ENCODE measurements around the gene POU5F1. TPM values are rescaled to one million over a fixed set of nuclear protein-coding genes. Genes with fewer than 3 reads are reported as not detected.
A peak's percentile ranks its signal among the peaks of the same experiment; 100 is the strongest.

Gene POU5F1
- total RNA-seq, 1 donor from 2014 or later, result 48.8 TPM

DNA sequence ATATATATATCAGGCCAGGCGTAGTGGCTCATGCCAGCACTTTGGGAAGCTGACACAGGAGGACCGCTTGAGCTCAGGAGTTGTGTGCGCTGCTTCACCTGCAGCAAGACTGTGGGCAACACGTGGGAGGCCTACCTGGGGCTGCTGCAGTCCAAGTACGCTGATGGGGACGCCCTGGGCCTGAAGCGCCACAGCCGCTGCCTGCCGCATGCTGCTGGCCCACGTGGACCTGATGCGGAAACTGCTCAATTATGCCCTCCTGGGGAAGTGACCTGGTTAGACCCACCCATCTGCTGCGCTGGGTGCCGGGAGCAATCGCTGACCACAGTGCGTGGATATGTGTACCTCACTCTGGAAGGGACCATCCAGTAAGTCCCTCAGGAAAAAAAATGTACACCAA lies 29.8 kb downstream of the POU5F1 start:
- Mint-ChIP-seq H3K27me3 (ENCODE audit: unreplicated experiment) (peaks cover 15% of the 10 kb centered on the region), H3K36me3 (ENCODE audit: unreplicated experiment) (no peaks in the 10 kb centered on the region), H3K27ac (ENCODE audit: unreplicated experiment) (no peak overlapping the region), H3K9me3 (ENCODE audit: unreplicated experiment) (peaks cover 17% of the 10 kb centered on the region), H3K4me3 (ENCODE audit: unreplicated experiment) (no peak overlapping the region), H3K4me1 (ENCODE audit: low read depth, unreplicated experiment) (peaks cover 30% of the 10 kb centered on the region)
- TF ChIP-seq, protein P1, sequence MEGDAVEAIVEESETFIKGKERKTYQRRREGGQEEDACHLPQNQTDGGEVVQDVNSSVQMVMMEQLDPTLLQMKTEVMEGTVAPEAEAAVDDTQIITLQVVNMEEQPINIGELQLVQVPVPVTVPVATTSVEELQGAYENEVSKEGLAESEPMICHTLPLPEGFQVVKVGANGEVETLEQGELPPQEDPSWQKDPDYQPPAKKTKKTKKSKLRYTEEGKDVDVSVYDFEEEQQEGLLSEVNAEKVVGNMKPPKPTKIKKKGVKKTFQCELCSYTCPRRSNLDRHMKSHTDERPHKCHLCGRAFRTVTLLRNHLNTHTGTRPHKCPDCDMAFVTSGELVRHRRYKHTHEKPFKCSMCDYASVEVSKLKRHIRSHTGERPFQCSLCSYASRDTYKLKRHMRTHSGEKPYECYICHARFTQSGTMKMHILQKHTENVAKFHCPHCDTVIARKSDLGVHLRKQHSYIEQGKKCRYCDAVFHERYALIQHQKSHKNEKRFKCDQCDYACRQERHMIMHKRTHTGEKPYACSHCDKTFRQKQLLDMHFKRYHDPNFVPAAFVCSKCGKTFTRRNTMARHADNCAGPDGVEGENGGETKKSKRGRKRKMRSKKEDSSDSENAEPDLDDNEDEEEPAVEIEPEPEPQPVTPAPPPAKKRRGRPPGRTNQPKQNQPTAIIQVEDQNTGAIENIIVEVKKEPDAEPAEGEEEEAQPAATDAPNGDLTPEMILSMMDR (IDR thresholded peaks at IDR 0.05; ENCODE audit: partially characterized antibody, unreplicated experiment), result no peak
- DNase-seq, result no peak

DNA sequence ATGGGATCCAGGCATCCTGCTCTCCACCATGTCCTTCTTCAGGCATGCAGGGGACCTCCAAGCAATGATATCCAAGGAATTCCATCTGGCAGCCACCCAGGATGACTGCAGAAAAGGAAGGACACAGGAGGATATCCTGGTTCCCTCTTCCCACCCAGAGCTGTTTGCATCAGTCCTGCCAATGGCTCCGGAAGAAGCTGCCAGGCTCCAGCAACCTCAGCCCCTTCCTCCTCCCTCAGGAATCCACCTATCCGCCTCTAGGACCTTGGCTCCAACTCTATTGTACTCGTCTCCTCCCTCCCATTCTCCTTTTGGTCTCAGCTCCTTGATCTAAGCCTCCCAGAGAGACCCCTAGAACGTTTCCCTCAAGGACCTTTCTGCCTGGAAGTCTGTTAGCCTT lies 30.9 kb downstream of the POU5F1 start:
- DNase-seq, result no peak
- Mint-ChIP-seq H3K27me3 (ENCODE audit: unreplicated experiment) (peaks cover 15% of the 10 kb centered on the region), H3K4me3 (ENCODE audit: unreplicated experiment) (peak overlapping the region; percentile 39), H3K27ac (ENCODE audit: unreplicated experiment) (peak overlapping the region; percentile 86), H3K36me3 (ENCODE audit: unreplicated experiment) (no peaks in the 10 kb centered on the region), H3K9me3 (ENCODE audit: unreplicated experiment) (peaks cover 17% of the 10 kb centered on the region), H3K4me1 (ENCODE audit: low read depth, unreplicated experiment) (peaks cover 23% of the 10 kb centered on the region)
- TF ChIP-seq, protein P1 (IDR thresholded peaks at IDR 0.05; ENCODE audit: partially characterized antibody, unreplicated experiment), result no peak

GRCh38 chr6:31138982-31139381 lies 31.5 kb downstream of the POU5F1 start, which contains the start of gene PSORS1C2:
PSORS1C2 (minus strand) TSS chr6:31139066; CDS start chr6:31139026, 40 bp downstream.
- Mint-ChIP-seq H3K4me3 (ENCODE audit: unreplicated experiment) (peak within 1 kb of the TSS; percentile 39), H3K27me3 (ENCODE audit: unreplicated experiment) (peaks cover 15% of the 10 kb centered on the region), H3K4me1 (ENCODE audit: low read depth, unreplicated experiment) (peaks cover 23% of the 10 kb centered on the region), H3K9me3 (ENCODE audit: unreplicated experiment) (peaks cover 17% of the 10 kb centered on the region), H3K27ac (ENCODE audit: unreplicated experiment) (peak within 1 kb of the TSS; percentile 86), H3K36me3 (ENCODE audit: unreplicated experiment) (no peaks in the 10 kb centered on the region)
- TF ChIP-seq, protein P1 (IDR thresholded peaks at IDR 0.05; ENCODE audit: partially characterized antibody, unreplicated experiment), result no peak
- DNase-seq, result no peak

GRCh38 chr6:31135710-31136109 lies 34.8 kb downstream of the POU5F1 start:
- Mint-ChIP-seq H3K9me3 (ENCODE audit: unreplicated experiment) (peaks cover 7% of the 10 kb centered on the region), H3K4me3 (ENCODE audit: unreplicated experiment) (no peak overlapping the region), H3K4me1 (ENCODE audit: low read depth, unreplicated experiment) (peaks cover 7% of the 10 kb centered on the region), H3K27me3 (ENCODE audit: unreplicated experiment) (peaks cover 10% of the 10 kb centered on the region), H3K36me3 (ENCODE audit: unreplicated experiment) (no peaks in the 10 kb centered on the region), H3K27ac (ENCODE audit: unreplicated experiment) (no peak overlapping the region)
- TF ChIP-seq, protein P1 (IDR thresholded peaks at IDR 0.05; ENCODE audit: partially characterized antibody, unreplicated experiment), result no peak
- no peak for DNase-seq

DNA sequence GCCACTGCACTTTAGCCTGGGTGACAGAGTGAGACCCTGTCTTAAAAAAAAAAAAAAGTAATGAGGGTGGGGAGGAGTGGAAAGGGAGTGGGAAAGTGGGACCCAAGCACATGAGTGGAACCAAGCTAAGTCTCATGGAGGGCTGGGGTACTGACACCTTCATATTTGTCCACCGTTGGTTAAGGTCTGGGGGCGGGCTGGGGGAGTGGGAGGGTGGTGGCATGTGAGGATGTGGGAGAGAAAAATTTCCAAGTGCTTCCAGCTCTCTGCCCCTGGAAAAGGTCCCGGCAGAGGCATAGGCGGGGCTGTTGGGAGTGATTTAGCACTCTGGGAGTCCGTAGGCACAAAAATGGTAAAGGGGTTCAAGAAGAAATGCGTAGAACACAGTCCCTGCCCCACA lies 37.7 kb downstream of the POU5F1 start:
- no peaks in the 10 kb centered on the region for H3K36me3 Mint-ChIP-seq (ENCODE audit: unreplicated experiment)
- no peak for DNase-seq
- H3K4me3 Mint-ChIP-seq (ENCODE audit: unreplicated experiment), result no peak overlapping the region
- TF ChIP-seq, protein P1 (IDR thresholded peaks at IDR 0.05; ENCODE audit: partially characterized antibody, unreplicated experiment), result no peak
- no peak overlapping the region for H3K27ac Mint-ChIP-seq (ENCODE audit: unreplicated experiment)
- H3K27me3 Mint-ChIP-seq (ENCODE audit: unreplicated experiment), result peaks cover 6% of the 10 kb centered on the region
- peaks cover 2% of the 10 kb centered on the region for H3K4me1 Mint-ChIP-seq (ENCODE audit: low read depth, unreplicated experiment)
- peaks cover 2% of the 10 kb centered on the region for H3K9me3 Mint-ChIP-seq (ENCODE audit: unreplicated experiment)

All from glutamatergic neuron (in vitro differentiated cells).